Stimulated activated CD4-positive, alpha-beta T cell treated with anti-CD3 and anti-CD28 coated beads, Interleukin-2, amount 100 ng/mL, for 4 hours (primary cell): ENCODE measurements around the gene CDH5.

Source experiments
- DNase-seq: peaks from one replicate; pipeline ENCODE4 v3.0.0-alpha.2; 2020; ENCODE audit warnings: low read depth

Gene CDH5

DNA sequence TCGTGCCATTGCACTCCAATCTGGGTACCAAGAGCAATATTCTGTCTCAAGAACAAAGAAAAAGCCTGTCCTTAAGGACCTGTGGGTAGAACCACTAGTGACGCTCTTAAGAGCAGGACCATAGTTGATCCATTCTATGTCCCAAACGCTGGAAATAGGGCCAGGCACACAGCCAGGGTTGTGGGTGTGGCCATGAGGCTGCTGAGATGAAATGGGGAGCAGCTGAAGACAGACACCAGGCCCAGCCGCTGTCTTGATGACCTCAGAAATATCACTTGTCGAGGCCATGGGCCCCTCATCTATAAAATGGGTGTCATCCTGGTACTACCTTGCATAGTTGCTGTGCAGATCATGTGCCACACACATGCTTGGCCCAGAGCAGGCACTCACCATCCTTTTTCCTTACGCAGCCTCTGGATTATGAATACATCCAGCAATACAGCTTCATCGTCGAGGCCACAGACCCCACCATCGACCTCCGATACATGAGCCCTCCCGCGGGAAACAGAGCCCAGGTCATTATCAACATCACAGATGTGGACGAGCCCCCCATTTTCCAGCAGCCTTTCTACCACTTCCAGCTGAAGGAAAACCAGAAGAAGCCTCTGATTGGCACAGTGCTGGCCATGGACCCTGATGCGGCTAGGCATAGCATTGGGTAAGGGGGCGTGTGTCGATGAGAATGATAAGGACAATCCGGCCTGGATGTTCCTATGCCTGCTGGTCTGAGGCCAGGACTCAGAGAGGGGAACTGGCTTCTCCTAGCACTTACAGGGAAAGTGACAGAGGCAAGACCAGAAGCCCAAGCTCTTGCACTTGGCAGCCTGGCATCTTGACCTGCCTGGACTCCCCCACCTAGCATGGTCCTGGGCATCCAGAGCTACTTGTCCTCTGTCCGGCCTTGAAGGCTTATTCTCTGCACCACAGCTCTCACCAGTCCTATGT, 25.5 kb downstream of the CDH5 start:
- DNase-seq = no peak

DNA sequence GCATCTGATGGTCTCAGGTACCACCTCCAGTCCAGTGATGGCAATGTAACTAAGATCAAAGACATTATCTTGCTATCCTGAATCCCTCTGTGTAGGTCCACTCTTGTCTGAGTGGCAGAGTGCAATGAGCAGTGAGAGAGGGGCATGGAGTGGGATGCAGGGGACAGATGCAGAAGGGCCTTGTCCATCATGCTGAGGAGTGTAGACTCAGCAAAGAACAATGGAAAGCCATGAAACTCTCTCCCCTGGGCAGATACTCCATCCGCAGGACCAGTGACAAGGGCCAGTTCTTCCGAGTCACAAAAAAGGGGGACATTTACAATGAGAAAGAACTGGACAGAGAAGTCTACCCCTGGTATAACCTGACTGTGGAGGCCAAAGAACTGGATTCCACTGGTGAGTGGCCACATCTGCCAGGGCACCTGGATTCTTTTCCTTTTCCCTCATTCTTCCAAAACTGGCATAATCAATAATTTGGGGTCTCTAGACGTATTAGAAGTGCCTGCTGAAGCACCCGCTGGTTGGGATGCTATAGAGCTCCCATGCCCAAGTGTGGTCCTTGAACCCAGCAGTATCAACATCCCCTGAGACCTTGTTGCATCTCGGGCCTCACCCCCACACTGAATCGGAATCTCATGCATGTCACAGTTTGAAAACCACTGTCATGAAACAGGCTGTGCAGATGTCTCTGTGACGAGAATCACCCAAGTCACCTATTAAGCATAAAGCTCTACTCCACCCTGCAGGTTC, 29.5 kb downstream of the CDH5 start:
- DNase-seq = no peak

GRCh38 chr16:66397736-66398433, 31.4 kb downstream of the CDH5 start:
- DNase-seq = no peak

DNA sequence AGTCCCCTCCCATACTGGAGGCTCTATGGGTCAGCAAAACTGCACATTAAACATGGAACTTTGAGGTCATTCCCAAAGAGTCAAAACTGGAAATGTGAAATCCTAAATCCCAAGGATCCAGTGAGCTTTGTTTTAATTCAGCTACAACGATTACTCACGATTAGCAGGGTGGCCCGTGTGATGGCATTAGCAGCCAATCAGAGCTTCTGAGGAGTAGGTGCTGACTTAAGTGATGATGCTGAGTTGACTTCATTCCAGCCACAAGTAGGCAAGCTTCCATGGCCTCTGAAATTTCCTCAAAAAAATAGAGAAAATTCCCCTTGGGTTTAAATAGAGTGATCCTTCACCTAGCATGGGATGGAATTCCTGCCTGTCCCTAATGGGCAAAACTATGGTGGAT, 32.5 kb downstream of the CDH5 start:
- DNase-seq = no peak

- no peak for DNase-seq
Measured at GRCh38 chr16:66399930-66400329, 33.4 kb downstream of the CDH5 start.

- DNase-seq = no peak
Measured at GRCh38 chr16:66400503-66401380, 34.3 kb downstream of the CDH5 start.

DNA sequence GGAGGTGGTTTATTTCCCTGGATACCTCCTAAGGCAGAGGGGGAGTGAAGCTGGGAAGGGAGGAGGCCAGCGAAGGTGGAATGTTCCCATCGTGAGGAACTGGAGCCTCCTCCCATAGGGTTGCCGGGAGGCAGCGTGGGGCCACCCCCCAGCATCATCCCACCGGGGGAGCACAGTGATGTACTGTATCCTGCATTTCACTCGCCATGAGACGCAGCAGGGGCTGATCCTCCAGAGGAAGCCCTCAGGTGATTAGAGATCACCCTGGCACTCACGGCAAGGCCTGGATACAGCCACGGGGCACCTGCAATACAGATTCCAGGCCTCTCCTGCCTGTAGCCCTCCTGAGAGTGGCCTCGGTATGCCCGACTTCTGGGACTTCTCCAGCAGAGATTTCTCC, 35.1 kb downstream of the CDH5 start:
- no peak for DNase-seq

- no peak for DNase-seq
Measured at GRCh38 chr16:66402166-66402565, 35.7 kb downstream of the CDH5 start.

DNA sequence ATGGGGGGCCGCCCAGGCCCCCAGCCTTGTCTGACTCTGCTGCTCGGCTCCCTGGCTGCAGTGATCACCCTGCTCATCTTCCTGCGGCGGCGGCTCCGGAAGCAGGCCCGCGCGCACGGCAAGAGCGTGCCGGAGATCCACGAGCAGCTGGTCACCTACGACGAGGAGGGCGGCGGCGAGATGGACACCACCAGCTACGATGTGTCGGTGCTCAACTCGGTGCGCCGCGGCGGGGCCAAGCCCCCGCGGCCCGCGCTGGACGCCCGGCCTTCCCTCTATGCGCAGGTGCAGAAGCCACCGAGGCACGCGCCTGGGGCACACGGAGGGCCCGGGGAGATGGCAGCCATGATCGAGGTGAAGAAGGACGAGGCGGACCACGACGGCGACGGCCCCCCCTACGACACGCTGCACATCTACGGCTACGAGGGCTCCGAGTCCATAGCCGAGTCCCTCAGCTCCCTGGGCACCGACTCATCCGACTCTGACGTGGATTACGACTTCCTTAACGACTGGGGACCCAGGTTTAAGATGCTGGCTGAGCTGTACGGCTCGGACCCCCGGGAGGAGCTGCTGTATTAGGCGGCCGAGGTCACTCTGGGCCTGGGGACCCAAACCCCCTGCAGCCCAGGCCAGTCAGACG, 36.2 kb downstream of the CDH5 start:
- DNase-seq = no peak

GRCh38 chr16:66403531-66404145, 37.1 kb downstream of the CDH5 start:
- DNase-seq = no peak

- no peak for DNase-seq
Measured at GRCh38 chr16:66405057-66405783, 38.7 kb downstream of the CDH5 start.

DNA sequence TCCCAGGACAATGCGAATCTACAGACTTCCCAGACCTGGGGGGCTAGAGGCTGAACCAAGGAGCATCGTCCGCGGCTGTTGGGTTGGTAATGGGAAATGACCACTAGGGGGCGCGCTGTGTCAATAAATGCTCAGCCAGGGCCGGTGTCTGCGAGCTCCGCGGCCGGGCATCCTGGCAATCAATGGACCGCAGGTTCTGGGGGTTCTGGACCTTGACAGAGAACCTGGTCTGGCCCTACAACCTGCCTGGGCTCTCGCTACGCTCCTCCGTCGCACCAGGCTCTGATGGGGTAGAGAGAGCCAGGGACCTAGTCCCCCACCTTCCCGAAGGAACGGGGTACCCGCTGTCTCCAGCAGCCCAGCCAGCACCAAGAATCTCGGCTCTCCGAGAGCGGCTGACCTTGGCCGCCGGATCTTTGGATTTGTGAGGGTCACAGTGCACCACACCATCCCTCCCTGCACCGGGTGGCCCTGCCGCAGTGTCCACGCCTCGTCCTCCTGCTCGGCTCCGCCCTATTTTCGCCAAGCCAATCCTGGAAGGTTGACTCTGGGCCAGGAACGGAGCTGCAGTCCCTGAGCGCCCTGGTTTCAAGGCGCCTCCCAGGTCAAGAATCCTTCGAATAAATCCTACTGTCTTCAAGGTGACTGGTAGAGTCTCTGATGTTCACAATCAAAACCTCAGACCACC, 40.2 kb downstream of the CDH5 start:
- DNase-seq = peak; percentile 76

DNA sequence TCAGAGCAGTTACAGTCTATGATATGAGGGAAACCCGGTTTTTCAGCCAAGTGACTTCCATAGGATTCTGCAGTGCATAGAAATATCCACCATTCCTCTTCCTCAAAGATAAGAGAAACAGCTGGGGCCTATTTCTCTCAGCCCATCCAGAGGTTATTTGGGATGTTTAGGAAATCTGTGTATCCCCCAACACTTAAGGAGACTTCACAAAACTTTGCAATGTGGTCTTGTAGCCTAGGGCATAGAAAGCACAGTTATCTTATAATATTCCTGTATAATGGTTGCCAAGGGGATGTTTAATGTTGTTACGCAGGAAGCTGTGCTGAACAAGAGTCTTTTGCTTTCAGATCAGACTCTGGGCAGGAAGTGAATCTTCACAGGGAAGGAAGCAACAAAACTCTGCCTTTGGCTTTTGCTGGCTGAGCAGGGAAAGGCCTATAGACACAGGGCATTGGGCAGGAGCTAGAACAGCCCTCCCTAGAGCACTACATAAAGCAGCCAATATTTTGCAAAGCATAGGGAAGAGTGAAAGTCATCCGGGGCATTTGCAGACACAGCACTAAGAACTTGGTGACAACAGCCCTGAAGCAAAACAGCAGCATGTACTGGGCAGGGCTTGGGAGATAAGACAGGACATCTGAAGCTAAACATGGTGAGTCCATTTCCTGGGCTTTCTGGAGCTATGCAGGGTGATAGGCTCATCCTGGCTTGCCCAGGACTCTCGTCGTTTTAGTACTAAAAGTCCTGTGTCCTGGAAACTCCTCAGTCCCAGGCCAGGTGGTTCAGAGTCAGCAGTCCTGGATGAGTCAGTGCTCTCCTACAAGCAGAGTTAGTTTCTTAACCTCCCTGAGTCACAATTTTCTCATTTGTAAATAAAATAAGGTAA, 41.9 kb downstream of the CDH5 start:
- no peak for DNase-seq

DNA sequence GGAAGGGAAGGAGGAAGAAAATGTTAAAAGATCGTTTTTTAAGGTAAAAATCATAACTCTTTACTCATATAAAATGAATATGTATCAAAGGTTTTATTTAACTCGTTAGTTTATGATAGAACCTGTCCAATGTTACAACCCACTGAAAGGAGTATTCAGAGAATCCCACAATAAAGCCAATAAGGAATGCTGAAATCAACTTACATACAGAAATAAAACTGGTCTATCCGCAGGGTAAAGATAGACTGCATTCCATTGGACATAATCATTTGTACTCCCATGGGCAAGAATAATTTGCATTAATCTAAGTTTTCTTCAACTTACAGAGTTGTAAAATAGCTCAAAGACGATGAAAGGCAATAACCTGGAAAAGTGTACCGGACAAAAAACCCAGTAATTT, 42.7 kb downstream of the CDH5 start:
- DNase-seq = no peak

- no peak for DNase-seq
Measured at GRCh38 chr16:66412182-66412581, 45.7 kb downstream of the CDH5 start.

- DNase-seq = no peak
Measured at GRCh38 chr16:66414891-66415290, 48.4 kb downstream of the CDH5 start.

DNA sequence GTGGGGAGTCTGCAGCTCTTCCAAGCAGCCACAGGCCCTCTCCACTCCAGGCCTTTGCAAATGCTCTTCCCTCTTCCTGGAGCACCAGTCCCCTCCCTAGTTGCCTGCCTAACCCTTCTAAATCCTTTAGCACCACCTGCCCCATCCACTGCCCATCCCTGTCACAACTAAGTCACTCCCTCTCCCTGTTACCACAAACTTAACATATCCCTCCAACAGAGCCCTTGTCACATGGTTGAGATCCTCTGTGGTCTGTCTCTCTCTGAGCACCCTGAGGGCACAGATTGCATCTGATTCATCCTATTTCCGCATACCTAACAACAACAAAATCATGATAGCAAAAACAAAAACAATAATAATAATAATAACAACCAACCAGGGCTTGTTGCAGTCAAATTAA, 49.6 kb downstream of the CDH5 start:
- DNase-seq = no peak

GRCh38 chr16:66416939-66417700, 50.6 kb downstream of the CDH5 start:
- DNase-seq = no peak
